ENCODE measurements around the gene MED27.

Gene MED27

DNA sequence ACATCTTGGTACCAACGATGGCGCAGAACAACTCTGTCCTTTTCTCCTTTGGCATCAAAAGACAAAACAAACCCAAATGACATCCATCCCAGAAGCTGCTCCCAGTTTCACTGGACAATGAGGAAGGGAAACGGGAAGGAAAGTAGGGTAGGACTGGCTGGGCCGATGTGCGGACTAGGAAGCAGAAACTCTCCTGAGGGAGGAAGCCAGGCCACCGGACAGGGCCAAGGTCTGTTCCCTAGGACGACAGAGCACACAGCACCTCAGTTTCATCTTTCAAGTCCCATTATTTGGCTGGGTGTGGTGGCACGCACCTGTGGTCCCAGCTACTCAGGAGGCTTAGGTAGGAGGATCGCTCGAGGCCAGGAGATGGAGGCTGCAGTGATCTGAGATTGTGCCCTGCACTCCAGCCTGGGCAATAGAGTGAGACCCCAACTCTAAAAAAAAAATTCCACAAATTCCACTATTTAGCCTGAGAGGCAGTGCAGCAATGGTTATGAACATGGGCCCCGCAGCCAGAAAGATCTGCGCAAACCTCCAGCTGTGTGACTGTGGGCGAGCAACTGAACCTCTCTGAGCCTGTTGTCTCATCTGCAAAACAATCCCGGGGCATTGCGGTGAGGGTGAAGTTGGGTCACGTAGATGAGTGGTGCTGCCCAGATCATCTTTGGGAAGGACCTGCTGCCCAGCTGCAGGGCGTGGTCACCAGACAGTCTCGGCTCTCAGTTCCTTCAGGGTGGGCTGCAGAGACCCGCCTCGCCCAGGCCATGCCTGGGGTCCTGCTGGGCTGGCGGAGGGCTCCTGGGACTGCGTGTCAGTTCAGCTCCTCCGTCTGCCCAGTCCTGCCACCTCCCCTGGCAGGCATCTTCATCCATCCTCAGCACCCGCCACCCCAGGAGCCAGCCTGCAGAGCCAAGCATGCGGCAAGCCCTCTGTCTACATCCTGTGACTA lies 238.6 kb downstream of the MED27 start:
- DNase-seq (ENCODE audit: low read depth in 2 of 2, low spot score in 1 of 2) = no peak

DNA sequence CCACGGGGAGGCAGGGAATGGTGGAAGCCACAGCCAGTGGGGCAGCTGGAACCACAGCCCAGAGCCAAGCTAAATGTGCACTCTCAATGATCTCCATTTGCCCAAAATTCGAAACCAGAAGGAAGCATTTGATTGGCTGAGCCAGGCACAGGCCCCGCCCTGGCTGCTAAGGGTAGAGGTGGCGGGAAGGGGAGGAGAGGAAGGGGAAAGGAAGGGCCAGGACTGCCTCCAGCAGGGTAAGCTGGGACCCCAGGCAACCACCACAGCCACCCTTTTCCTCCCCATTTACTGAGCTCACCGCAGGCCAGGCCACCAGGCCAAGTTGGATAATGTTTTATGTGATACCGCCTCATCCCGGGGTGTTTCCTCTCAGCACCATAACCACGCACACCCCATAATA lies 239.4 kb downstream of the MED27 start:
- no peak for DNase-seq (ENCODE audit: low read depth in 2 of 2, low spot score in 1 of 2)

DNA sequence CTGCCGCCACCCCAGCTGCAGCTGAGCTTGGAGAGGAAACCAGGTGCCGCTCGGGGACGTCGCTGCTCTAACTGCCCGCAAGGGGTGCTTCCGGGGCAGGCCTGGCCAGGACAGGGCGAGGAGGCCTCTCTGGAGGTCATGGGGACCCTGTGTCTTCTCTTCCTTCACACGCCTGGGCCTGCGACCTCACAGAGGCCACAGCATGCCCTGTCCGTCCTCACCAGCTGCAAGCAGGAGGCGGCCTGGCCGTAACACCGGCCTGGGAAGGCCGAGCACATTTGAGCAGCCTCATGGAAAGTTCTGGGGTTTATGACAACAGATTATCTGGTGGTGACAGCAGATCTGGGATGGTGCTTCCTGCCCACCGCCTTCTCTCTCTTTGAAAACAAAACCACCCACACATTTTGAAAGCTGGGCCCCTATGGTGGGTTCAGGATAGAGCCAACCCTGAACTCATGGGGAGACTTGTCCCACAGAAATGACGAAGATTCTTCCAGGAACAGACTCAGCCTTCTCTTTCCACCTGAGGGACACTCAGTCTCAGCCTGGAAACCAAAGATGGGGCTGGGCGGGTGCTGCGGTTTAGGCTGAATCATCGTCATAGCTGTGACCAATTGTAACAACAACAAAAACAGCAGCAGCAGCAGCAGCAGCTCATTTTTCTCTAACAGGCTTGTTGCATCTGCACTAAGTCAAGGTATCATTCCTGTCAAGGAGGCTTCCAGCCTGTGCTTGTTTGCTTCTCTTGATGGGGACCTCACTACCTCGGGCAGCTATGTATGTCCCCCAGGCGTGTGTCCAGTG lies 240.2 kb downstream of the MED27 start:
- peak; percentile 12 to 20 for DNase-seq (ENCODE audit: low read depth in 2 of 2, low spot score in 1 of 2)

DNA sequence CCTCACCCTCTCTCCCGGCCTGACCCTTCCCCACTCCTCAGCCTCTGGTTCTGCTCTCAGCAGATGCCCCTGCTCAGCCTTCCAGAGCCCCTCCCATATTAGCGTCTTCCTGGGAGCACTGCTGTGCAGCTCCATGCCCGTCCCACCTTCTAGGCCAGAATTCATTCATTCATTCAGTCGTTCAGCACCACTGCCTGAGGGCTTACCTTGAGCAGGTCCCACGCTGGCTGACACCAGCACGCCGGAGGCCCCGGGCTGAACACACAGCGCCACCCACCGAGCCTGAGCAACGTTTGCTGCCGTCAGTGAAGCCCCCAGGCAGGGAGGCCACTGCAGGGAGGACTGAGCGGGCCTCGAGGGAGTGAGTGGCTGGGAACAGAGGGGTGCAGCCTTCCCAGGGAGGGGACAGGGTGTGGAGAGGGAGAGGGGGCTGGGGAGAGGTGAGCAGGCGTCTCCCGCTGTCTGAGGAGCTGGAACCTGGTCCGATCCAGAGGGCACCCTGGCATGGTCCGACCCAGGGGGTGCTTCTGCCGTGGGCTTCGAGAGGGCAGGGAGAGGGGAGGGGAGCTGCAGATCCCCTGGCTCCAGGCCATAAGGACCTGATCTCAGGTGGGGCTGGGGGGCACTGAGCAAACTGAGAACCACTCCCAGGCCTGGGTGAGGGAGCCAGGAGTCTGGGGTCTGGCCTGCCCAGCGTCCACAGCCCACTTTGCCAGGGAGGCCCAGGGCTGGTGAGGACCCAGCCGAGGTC lies 241.0 kb downstream of the MED27 start:
- DNase-seq (ENCODE audit: low read depth in 2 of 2, low spot score in 1 of 2) = no peak

DNA sequence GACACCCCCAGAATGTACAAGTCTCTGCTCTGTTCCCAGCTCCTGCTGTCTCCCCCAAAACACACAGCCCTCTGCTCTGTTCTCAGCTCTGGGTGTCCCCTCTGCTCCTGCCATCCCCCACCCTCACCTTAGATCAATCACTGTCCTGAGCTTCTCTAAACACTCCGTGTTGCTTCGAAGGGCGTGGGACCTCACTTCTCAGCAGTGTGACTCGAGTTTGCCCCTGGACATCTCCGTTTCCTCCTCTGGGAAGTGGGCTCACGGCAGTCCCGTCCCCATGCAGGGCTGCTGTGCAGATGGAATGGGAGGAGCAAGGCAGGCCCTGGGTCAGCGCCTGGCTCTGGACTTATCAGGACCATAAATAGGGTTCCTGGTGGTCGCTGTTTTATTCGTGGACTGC lies 241.8 kb downstream of the MED27 start:
- no peak for DNase-seq (ENCODE audit: low read depth in 2 of 2, low spot score in 1 of 2)

DNA sequence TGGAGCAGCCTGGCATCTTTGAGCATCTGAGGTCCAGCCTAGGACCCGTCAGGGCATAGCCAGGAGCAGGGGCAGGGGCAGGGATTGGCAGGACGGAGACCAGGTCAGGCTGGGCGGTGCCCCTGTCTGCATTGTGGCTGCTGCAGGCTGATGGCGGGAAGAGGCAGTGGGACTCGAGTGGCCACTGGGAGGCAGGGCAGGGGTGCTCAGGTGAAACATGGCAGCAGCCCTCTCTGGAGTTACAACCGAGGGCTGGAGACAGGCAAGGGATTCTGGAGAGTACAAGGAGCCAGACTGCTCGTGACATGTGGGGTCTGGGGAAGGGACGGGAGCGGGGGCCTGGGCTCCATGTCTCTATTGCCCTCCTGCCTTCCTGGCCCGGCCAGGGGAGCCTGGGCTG lies 242.4 kb downstream of the MED27 start:
- no peak for DNase-seq (ENCODE audit: low read depth in 2 of 2, low spot score in 1 of 2)

DNA sequence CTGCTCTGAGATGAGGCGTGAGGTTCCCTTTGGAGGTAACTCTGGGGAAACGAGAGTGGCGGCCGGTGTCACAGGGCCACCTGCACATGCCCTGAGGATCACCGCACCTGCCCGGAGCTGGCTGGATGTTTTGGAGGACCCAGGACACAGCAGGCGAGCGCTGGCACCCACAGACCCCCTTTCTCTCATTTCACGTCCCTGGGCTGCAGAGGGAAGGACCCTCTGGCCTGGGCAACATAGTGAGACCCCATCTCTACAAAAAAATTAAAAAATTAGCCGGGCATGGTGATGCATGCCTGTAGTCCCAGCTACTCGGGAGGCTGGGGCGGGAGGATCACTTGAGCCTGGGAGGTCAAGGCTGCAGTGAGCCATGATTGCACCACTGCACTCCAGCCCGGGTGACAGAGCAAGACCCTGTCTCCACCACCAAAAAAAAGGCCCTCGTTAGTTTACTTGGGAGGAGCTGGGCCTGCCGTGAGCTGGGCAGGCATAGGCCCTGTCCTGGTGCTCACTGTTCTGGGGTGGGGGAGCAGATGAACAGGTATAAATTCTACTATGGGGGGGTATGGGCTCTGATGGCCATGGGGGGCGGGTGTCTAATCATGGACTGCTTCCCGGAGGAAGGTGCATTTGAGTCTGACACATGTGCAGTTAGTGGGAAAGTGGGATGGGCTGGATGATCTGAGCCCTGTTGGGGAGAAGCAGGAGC lies 242.9 kb downstream of the MED27 start:
- DNase-seq (ENCODE audit: low read depth in 2 of 2, low spot score in 1 of 2) = no peak

DNA sequence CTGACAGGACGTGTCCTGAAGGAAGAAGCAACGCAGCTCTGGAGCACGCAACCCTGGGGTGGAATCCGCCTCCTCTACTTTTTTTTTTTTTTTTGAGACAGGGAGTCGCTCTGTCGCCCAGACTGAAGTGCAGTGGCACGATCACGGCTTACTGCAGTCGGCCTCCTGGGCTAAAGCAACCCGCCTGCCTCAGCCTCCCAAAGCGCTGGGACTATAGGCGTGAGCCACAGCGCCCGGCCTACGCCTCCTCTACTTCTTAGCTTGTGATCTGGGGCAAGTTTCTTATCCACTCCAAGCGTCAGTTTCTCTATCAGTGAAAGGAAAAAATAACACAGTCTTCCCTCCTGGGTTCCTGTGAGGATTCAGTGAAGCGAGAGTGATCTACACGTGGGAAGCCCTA lies 243.6 kb downstream of the MED27 start:
- DNase-seq (ENCODE audit: low read depth in 2 of 2, low spot score in 1 of 2) = no peak

DNA sequence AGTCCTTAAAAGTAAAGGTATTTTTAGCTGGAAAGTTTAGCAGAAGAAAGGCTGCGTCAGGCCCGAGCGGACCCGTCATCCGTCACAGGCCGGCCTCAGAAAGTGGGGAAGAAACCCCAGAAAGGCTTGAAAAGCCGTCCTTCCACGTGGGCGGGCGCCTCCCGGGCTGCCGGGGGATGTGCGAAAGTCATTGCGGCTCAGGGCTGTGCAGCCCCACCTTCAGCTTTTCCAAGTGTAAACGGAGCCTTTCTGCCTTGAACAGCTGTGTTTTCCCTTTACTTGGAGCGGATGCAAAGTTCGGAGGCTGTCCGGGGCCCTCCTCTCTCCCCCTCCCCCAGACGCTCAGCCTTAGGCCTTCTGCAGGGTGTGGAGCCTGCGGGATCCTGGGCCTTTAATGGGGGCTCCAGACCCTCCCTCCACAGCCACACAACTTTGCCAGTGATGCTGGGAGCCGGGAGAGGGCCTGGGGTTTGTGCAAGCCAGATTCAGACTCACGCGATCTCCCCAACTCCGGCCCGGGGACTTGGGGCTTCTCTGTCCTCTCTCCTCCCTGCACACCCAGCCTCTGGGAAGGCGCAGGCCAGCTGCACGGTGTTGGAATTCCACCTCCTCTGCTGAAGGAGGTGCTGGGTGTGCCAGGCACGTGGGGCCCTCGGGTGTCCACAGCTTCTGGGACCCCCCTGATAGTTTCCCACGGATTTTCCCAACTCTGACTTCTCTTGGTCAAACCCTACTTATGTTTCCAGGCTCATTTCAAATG lies 244.3 kb downstream of the MED27 start:
- no peak for DNase-seq (ENCODE audit: low read depth in 2 of 2, low spot score in 1 of 2)

DNA sequence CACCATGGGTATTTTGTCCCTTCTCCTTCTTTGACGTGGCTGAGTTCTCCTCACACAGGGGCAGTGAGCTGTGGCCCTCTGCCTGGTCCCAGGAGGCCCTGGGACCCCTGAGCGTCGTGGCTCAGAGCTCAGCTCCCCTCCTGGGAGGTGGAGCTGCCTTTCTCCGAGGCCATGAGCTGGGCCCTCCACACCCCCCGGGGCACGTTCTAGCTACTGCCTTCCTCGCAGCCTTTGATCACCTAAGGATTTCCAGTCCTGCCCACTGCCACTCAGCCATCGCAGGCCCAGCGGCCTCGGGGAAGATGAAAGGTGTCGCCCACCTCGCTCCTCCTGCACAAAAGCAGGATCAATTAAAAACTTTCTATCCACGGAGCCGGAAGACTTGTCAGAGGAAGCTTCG lies 244.9 kb downstream of the MED27 start:
- no peak for DNase-seq (ENCODE audit: low read depth in 2 of 2, low spot score in 1 of 2)

DNA sequence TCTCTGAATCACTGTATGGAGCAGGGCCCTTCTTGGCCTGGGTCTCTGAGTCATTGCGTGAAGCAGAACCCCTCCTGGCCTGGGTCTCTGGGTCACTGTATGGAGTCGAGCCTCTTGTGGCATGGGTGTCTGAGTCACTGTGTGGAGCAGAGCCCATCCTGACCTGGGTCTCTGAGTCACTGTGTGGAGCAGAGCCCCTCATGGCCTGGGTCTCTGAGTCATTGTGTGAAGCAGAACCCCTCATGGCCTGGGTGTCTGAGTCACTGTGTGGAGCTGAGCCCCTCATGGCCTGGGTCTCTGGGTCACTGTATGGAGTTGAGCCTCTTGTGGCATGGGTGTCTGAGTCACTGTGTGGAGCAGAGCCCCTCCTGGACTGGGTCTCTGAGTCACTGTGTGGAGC lies 245.8 kb downstream of the MED27 start:
- no peak for DNase-seq (ENCODE audit: low read depth in 2 of 2, low spot score in 1 of 2)

DNA sequence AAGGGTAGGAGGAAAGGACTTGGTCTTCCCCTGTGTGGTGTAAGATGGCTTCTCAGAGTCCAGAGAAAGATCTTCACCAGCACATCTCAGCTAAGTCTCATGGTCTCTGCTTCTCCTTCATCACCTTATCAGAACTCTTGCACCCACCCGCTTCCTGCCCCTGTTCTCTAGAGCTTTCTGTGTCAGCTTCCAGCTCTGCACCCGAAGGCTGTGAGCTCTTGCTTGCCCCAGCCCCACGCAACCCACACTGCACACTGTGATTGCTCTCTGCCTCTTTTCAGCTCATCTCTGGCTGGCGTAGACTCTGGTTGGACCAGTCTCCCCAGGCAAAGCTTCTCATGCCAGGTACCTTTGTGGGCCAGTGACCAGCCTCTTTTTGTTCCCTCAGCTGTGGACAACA lies 246.6 kb downstream of the MED27 start:
- DNase-seq (ENCODE audit: low read depth in 2 of 2, low spot score in 1 of 2) = no peak

DNA sequence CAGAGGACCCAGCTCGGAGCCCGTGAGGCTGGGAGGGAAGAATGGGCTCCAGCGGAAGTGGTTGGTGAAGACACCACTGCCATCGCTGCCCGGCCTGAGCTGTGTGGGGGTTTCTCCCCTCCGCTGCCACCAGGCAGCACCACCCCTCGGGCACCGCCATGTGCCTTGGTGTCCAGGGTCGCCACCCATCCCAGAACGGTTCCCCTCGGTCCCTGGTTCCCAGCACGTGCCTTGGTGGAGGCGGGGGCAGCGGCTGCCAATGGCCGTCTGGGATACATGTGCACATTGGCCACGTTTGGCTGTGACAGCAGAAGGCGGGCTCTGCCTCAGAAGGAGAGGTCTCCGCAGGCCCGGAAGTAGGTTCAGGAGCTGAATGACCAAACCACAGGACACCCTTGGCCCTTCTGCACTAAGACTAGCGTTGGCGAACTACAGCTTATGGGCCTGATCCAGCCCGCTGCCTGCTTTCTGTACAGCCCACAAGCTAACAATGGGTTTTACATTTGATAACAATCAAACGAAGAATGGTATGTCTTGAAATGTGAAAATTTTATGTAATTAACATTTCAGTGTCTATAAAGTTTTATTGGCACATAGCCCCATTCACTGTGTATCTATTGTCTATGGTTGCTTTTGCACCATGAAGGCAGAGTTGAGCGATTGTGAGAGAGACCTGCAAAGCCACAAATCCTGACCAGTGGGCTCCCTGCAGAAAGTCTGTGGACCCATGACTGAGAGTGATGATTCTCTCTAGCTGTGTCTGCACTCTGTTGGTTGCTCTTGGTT lies 248.1 kb downstream of the MED27 start:
- no peak for DNase-seq (ENCODE audit: low read depth in 2 of 2, low spot score in 1 of 2)

DNA sequence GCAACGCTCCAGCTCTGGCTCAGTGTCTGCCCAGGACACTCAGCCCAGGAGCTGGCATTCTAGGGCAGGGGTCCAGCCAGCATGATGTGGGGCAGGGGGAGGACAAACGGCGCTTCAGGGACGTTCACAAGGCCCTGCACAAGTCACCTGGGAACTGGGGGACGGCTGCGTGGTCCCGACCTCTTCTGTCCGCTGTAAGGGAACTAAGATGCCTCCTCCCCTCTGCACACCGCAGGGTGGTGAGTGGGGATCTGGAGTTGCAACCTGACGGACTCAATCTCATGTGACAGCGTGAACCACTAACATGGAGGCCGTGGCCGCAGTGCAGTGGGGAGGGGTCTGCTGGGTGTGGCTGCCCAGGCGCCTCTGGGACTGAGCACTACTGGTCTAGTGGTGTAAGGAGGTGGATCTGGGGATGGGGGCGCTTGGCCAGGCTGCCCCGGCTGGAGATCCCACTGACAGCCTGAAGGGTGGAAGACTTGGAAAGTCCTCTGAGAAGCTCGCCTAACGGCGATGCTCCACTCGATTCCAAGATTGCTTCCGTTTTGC lies 251.8 kb downstream of the MED27 start:
- no peak for DNase-seq (ENCODE audit: low read depth in 2 of 2, low spot score in 1 of 2)

DNA sequence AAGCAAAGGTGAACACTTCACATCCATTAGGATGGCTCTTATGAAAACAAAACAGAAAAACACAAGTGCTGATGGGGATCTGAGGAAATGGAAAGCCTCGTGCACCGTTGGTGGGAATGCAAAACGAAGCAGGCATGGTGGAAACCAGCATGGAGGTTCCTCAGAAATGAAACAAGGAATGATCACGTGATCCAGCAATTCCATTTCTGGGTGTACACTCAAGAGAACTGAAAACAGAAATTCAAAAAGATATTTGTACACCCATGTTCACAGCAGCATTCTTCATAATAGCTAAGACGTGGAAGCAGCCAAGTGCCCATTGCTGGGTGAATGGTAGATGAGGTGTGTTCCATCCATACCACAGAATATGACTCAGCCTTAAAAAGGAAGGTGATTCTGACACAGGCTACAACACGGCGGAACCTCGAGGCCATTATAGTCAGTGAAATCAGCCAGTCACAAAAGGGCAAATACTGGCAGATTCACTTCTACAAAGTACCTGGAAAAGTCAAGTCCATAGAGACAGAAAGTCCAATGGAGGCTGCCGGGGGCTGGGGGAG lies 252.6 kb downstream of the MED27 start:
- DNase-seq (ENCODE audit: low read depth in 2 of 2, low spot score in 1 of 2) = no peak

DNA sequence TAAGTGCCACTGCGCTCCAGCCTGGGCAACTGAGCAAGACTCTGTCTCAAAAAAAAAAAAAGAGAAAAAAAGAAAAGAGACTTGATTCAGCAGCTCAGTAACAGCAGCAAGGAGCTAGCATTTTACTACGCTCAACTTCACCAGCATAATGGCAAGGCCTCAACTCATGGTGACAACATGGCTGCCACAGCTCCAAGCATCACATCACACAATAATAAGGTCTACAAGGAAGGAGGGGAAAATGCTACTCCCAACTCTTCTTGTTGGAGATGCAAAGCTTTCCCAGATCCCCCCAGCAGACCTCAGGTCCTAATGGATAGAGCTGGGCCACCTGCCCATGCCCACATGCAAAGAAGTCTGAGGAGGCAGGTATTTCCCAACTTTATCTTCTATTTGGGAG lies 253.6 kb downstream of the MED27 start:
- DNase-seq (ENCODE audit: low read depth in 2 of 2, low spot score in 1 of 2) = no peak

DNA sequence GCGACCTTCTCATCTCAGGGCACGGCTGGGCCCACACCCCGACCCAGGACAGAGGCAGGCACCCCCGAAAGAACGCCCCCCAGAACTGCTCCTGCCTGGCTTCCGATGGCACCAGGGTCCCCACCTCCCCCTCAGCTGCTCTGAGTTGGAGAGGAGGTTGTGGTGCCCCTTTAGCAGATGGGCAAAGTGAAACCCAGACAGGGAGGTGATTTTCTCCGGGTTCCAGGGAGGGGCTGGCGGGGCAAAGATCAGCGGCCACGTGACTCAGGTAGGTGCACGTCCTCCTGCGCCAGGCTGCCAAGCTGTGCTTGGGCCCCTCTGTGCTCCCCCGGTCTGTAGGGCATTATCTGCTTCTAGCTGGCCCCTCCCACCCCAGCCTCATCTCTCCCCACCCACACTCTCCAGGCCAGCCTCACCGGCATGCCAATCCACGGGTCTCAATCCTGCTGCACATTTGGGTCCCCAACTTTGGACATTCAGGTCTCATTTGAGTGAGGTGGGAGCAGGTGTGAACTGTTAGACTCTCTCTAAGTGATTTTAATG lies 254.6 kb downstream of the MED27 start:
- DNase-seq (ENCODE audit: low read depth in 2 of 2, low spot score in 1 of 2) = no peak

DNA sequence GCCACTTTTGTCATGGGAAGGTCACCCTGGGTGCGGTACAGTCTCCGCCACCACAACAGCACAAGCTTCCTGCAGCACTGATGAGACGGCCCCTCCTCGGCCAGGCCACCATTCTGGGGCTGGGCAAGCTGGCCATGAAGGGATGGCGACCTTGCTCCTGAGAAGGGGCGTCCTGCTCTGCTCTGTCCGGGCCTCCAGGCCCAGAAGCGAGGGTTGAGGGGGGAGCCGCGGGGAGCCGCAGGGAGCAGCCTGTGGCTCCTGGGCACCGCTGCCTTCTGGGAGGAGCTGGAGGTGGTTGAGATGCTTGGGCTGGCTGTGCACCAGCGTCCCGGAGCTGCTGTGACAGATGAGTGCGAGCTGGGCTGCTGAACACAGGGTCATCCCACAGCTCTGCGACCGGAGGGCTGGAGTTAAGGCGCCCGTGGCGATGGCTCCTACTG lies 255.5 kb downstream of the MED27 start:
- no peak for DNase-seq (ENCODE audit: low read depth in 2 of 2, low spot score in 1 of 2)
